ENCODE results near the gene TYSND1.

GRCh38 chr10:70167246-70167645 is 20.7 kb upstream of the TYSND1 start:
- TF ChIP-seq, protein P1, sequence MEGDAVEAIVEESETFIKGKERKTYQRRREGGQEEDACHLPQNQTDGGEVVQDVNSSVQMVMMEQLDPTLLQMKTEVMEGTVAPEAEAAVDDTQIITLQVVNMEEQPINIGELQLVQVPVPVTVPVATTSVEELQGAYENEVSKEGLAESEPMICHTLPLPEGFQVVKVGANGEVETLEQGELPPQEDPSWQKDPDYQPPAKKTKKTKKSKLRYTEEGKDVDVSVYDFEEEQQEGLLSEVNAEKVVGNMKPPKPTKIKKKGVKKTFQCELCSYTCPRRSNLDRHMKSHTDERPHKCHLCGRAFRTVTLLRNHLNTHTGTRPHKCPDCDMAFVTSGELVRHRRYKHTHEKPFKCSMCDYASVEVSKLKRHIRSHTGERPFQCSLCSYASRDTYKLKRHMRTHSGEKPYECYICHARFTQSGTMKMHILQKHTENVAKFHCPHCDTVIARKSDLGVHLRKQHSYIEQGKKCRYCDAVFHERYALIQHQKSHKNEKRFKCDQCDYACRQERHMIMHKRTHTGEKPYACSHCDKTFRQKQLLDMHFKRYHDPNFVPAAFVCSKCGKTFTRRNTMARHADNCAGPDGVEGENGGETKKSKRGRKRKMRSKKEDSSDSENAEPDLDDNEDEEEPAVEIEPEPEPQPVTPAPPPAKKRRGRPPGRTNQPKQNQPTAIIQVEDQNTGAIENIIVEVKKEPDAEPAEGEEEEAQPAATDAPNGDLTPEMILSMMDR (conservative IDR thresholded peaks at IDR 0.05; ENCODE audit: low read depth, low read length) = no peak
- TF ChIP-seq EZH2phosphoT487 (IDR thresholded peaks at IDR 0.05; ENCODE audit: borderline replicate concordance, low read length) = no peak
- TF ChIP-seq EZH2 (IDR thresholded peaks at IDR 0.05; ENCODE audit: low read length, unreplicated experiment) = no peak

Measured in PC-3 (cell line).